NB4 (cell line): ENCODE results near the gene DLG3.
A peak's percentile ranks its signal among the peaks of the same experiment; 100 is the strongest.

Experiments used
- DNase-seq: peaks from one replicate; pipeline ENCODE4 v3.0.0; 2010; ENCODE audit warnings: low read depth
- H3K4me3 ChIP-seq: one replicate; pipeline ENCODE4 v1.5.1; 2011; ENCODE audit warnings: mild to moderate bottlenecking, low read depth, low read length, moderate library complexity
- CTCF ChIP-seq: IDR thresholded peaks from one replicate; pipeline ENCODE4 v1.5.1; 2012; ENCODE audit warnings: low read depth, low read length
- MYC ChIP-seq: IDR thresholded peaks from 2 replicates; pipeline ENCODE4 v1.6.1; 2011; ENCODE audit warnings: low read depth, low read length
- POLR2A ChIP-seq: IDR thresholded peaks from 2 replicates; pipeline ENCODE4 v1.6.1; 2011; ENCODE audit warnings: mild to moderate bottlenecking; ENCODE audit not compliant: insufficient read length; ENCODE audit errors: extremely low read depth
- TF ChIP-seq, protein P1 (sequence below): IDR thresholded peaks from 2 replicates; pipeline ENCODE4 v1.6.1; 2011; ENCODE audit warnings: low read depth, low read length

DLG3 gene

DNA sequence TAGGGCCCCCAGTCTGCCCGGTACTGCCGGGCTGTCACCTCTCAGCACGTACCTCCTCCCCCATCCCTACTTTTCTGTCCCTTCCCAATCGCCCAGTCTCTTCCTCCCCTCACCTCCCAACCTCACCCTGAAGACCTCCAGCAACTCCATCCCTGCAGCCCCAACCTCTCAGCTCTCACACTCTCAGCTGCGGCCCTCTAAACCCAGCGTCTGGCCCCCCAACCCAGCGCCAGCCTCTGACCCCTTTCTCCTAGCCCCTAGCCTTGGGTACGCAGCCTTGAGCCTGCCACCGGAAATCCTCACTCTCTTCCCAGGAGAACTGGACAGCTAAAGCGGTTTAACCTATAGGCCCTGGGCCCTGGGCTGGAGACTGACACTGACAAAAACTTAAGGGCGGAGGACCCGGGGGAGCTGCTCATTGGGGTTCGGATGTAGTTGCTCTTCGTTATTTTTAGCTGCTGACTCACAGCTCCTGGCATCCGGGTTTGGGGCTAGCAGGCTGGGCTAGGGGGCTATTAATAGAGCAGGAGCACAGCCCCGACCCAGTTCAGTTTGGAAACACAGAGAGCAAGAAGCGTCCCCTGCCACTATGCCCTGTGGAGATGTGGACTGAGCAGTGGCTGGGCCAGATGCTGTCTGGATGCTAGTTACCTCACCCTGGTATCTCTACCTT, 9.6 kb upstream of the DLG3 start:
- H3K4me3 ChIP-seq = peak overlapping the region; percentile 61
- peak; percentile 73 for DNase-seq
- TF ChIP-seq POLR2A (no peak), MYC (no peak), CTCF (no peak)
- TF ChIP-seq, protein P1, sequence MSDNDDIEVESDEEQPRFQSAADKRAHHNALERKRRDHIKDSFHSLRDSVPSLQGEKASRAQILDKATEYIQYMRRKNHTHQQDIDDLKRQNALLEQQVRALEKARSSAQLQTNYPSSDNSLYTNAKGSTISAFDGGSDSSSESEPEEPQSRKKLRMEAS = no peak

GRCh38 chrX:70436343-70436742, 8.3 kb upstream of the DLG3 start:
- DNase-seq = peak; percentile 52
- no peak for TF ChIP-seq MYC
- no peak for TF ChIP-seq POLR2A
- TF ChIP-seq, protein P1 = no peak
- TF ChIP-seq CTCF = no peak
- H3K4me3 ChIP-seq = no peak overlapping the region

DNA sequence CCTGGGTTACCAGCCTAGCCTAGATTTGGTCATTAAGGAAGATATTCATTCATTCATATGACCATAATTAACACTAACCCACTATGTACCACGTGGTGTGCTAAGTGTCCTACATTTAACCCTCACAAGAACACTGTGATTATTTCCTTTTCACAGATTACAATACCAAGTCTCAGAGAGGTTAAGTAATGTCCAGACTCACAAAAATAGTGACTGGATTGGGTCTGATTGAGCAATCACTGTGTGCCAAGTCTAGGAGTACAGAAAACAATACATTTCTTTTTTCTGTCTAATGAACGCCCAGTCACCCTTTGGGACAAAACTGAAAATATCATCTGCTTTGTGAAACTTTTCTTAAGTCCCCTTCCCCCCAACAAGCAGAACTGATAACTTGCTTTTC, 7.6 kb upstream of the DLG3 start:
- DNase-seq = peak; percentile 35
- TF ChIP-seq MYC = no peak
- TF ChIP-seq, protein P1 = no peak
- no peak for TF ChIP-seq POLR2A
- TF ChIP-seq CTCF = no peak
- H3K4me3 ChIP-seq = no peak overlapping the region

GRCh38 chrX:70437921-70438665, 6.5 kb upstream of the DLG3 start:
- no peak for DNase-seq
- TF ChIP-seq MYC (no peak), POLR2A (no peak), CTCF (no peak)
- TF ChIP-seq, protein P1 = no peak
- H3K4me3 ChIP-seq = no peak overlapping the region

DNA sequence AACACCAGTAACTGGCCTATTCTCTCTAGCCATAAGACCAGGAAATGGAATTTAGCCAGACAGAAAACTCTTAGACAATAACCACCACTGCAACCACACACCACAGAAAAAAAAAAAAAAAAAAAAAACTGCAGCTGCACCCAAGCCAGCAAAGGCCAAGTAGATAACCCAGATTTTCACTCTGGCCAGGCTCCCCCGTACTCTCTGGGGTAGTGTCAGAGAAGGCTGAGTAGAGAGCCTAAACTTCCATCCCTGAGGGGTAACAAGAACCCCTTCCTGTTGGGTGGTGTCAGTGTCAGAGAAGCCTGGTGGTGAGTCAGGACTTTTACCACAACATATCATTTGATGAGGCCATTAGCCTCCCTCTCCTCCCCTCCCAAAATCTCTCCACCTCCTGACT, 5.6 kb upstream of the DLG3 start:
- H3K4me3 ChIP-seq = no peak overlapping the region
- DNase-seq = peak; percentile 59
- TF ChIP-seq MYC (no peak), POLR2A (no peak), CTCF (no peak)
- TF ChIP-seq, protein P1 = no peak
